Stimulated activated naive CD8-positive, alpha-beta T cell treated with anti-CD3 and anti-CD28 coated beads, Interleukin-15, Interleukin-2, amounts not matched to agents 100 ng/mL and 50 ng/mL, for 24 hours (primary cell): ENCODE results near the gene ITGBL1.

Source experiments
- H3K27ac Mint-ChIP-seq: one replicate; pipeline ENCODE4 v1.8.0; 2021; ENCODE audit warnings: mild to moderate bottlenecking, mixed read lengths
- H3K27me3 Mint-ChIP-seq: one replicate; pipeline ENCODE4 v1.8.0; 2021; ENCODE audit warnings: mixed read lengths
- H3K36me3 Mint-ChIP-seq: one replicate; pipeline ENCODE4 v1.8.0; 2021; ENCODE audit warnings: low read depth, mixed read lengths
- H3K4me1 Mint-ChIP-seq: one replicate; pipeline ENCODE4 v1.8.0; 2021; ENCODE audit warnings: low read depth, mixed read lengths
- H3K4me3 Mint-ChIP-seq: one replicate; pipeline ENCODE4 v1.8.0; 2021; ENCODE audit warnings: mild to moderate bottlenecking, mixed read lengths
- H3K9me3 Mint-ChIP-seq: one replicate; pipeline ENCODE4 v1.8.0; 2021; ENCODE audit warnings: mixed read lengths

ITGBL1 gene

GRCh38 chr13:101475536-101475935, 23.1 kb downstream of the ITGBL1 start:
- peaks cover 11% of the 10 kb centered on the region for H3K27me3 Mint-ChIP-seq
- H3K36me3 Mint-ChIP-seq: no peaks in the 10 kb centered on the region
- no peaks in the 10 kb centered on the region for H3K4me1 Mint-ChIP-seq
- H3K27ac Mint-ChIP-seq: no peak overlapping the region
- H3K9me3 Mint-ChIP-seq: no peaks in the 10 kb centered on the region
- H3K4me3 Mint-ChIP-seq: no peak overlapping the region

- no peaks in the 10 kb centered on the region for H3K4me1 Mint-ChIP-seq
- no peaks in the 10 kb centered on the region for H3K36me3 Mint-ChIP-seq
- H3K4me3 Mint-ChIP-seq: no peak overlapping the region
- H3K9me3 Mint-ChIP-seq: no peaks in the 10 kb centered on the region
- H3K27ac Mint-ChIP-seq: no peak overlapping the region
- peaks cover 3% of the 10 kb centered on the region for H3K27me3 Mint-ChIP-seq
Measured at GRCh38 chr13:101481421-101481820, 28.9 kb downstream of the ITGBL1 start.

GRCh38 chr13:101486708-101487437, 34.4 kb downstream of the ITGBL1 start:
- no peak overlapping the region for H3K27ac Mint-ChIP-seq
- no peaks in the 10 kb centered on the region for H3K4me1 Mint-ChIP-seq
- peaks cover 3% of the 10 kb centered on the region for H3K27me3 Mint-ChIP-seq
- H3K36me3 Mint-ChIP-seq: no peaks in the 10 kb centered on the region
- H3K9me3 Mint-ChIP-seq: no peaks in the 10 kb centered on the region
- no peak overlapping the region for H3K4me3 Mint-ChIP-seq

- no peaks in the 10 kb centered on the region for H3K4me1 Mint-ChIP-seq
- no peak overlapping the region for H3K27ac Mint-ChIP-seq
- H3K9me3 Mint-ChIP-seq: no peaks in the 10 kb centered on the region
- no peaks in the 10 kb centered on the region for H3K36me3 Mint-ChIP-seq
- H3K4me3 Mint-ChIP-seq: no peak overlapping the region
- H3K27me3 Mint-ChIP-seq: peaks cover 3% of the 10 kb centered on the region
Measured at GRCh38 chr13:101487438-101487830, 35.0 kb downstream of the ITGBL1 start.

- no peak overlapping the region for H3K4me3 Mint-ChIP-seq
- peaks cover 3% of the 10 kb centered on the region for H3K27me3 Mint-ChIP-seq
- H3K36me3 Mint-ChIP-seq: no peaks in the 10 kb centered on the region
- no peak overlapping the region for H3K27ac Mint-ChIP-seq
- no peaks in the 10 kb centered on the region for H3K4me1 Mint-ChIP-seq
- H3K9me3 Mint-ChIP-seq: no peaks in the 10 kb centered on the region
Measured at GRCh38 chr13:101488734-101489133, 36.3 kb downstream of the ITGBL1 start.

- Mint-ChIP-seq H3K4me1 (no peaks in the 10 kb centered on the region), H3K27me3 (peaks cover 3% of the 10 kb centered on the region), H3K27ac (no peak overlapping the region), H3K36me3 (no peaks in the 10 kb centered on the region), H3K9me3 (no peaks in the 10 kb centered on the region), H3K4me3 (no peak overlapping the region)
Measured at GRCh38 chr13:101489643-101490405, 37.3 kb downstream of the ITGBL1 start.

GRCh38 chr13:101490406-101491015, 38.0 kb downstream of the ITGBL1 start:
- Mint-ChIP-seq H3K27ac (no peak overlapping the region), H3K4me3 (no peak overlapping the region), H3K9me3 (no peaks in the 10 kb centered on the region), H3K36me3 (no peaks in the 10 kb centered on the region), H3K27me3 (no peaks in the 10 kb centered on the region), H3K4me1 (no peaks in the 10 kb centered on the region)

- Mint-ChIP-seq H3K4me1 (no peaks in the 10 kb centered on the region), H3K36me3 (no peaks in the 10 kb centered on the region), H3K9me3 (no peaks in the 10 kb centered on the region), H3K27me3 (no peaks in the 10 kb centered on the region), H3K27ac (no peak overlapping the region), H3K4me3 (no peak overlapping the region)
Measured at GRCh38 chr13:101492251-101492910, 39.9 kb downstream of the ITGBL1 start.

- H3K27me3 Mint-ChIP-seq: no peaks in the 10 kb centered on the region
- no peak overlapping the region for H3K27ac Mint-ChIP-seq
- H3K9me3 Mint-ChIP-seq: no peaks in the 10 kb centered on the region
- no peaks in the 10 kb centered on the region for H3K36me3 Mint-ChIP-seq
- no peaks in the 10 kb centered on the region for H3K4me1 Mint-ChIP-seq
- no peak overlapping the region for H3K4me3 Mint-ChIP-seq
Measured at GRCh38 chr13:101493541-101493940, 41.1 kb downstream of the ITGBL1 start.

- Mint-ChIP-seq H3K36me3 (no peaks in the 10 kb centered on the region), H3K9me3 (no peaks in the 10 kb centered on the region), H3K4me1 (no peaks in the 10 kb centered on the region), H3K27me3 (peaks cover 6% of the 10 kb centered on the region), H3K4me3 (no peak overlapping the region), H3K27ac (no peak overlapping the region)
Measured at GRCh38 chr13:101499406-101499805, 46.9 kb downstream of the ITGBL1 start.

- H3K36me3 Mint-ChIP-seq: no peaks in the 10 kb centered on the region
- H3K27me3 Mint-ChIP-seq: peaks cover 15% of the 10 kb centered on the region
- no peaks in the 10 kb centered on the region for H3K9me3 Mint-ChIP-seq
- H3K27ac Mint-ChIP-seq: no peak overlapping the region
- H3K4me1 Mint-ChIP-seq: no peaks in the 10 kb centered on the region
- no peak overlapping the region for H3K4me3 Mint-ChIP-seq
Measured at GRCh38 chr13:101502618-101503017, 50.1 kb downstream of the ITGBL1 start.

GRCh38 chr13:101511161-101511560, 58.7 kb downstream of the ITGBL1 start:
- H3K27me3 Mint-ChIP-seq: peaks cover 26% of the 10 kb centered on the region

GRCh38 chr13:101511766-101512165, 59.3 kb downstream of the ITGBL1 start:
- Mint-ChIP-seq H3K9me3 (no peaks in the 10 kb centered on the region), H3K4me3 (no peak overlapping the region), H3K27me3 (peaks cover 23% of the 10 kb centered on the region), H3K36me3 (no peaks in the 10 kb centered on the region), H3K27ac (no peak overlapping the region), H3K4me1 (peaks cover 5% of the 10 kb centered on the region)

More at GRCh38 chr13:101511161-101511560, 58.7 kb downstream of the ITGBL1 start:
- H3K36me3 Mint-ChIP-seq: no peaks in the 10 kb centered on the region
- H3K27ac Mint-ChIP-seq: no peak overlapping the region
- H3K9me3 Mint-ChIP-seq: no peaks in the 10 kb centered on the region
- peaks cover 5% of the 10 kb centered on the region for H3K4me1 Mint-ChIP-seq
- H3K4me3 Mint-ChIP-seq: no peak overlapping the region

GRCh38 chr13:101512650-101513049, 60.2 kb downstream of the ITGBL1 start:
- Mint-ChIP-seq H3K27me3 (peaks cover 21% of the 10 kb centered on the region), H3K4me1 (peaks cover 5% of the 10 kb centered on the region), H3K27ac (no peak overlapping the region), H3K36me3 (no peaks in the 10 kb centered on the region), H3K4me3 (no peak overlapping the region), H3K9me3 (no peaks in the 10 kb centered on the region)

GRCh38 chr13:101514100-101514499, 61.6 kb downstream of the ITGBL1 start:
- Mint-ChIP-seq H3K4me3 (no peak overlapping the region), H3K27ac (no peak overlapping the region), H3K27me3 (peaks cover 12% of the 10 kb centered on the region), H3K36me3 (no peaks in the 10 kb centered on the region), H3K9me3 (no peaks in the 10 kb centered on the region), H3K4me1 (peaks cover 5% of the 10 kb centered on the region)
